Stimulated activated CD4-positive, alpha-beta T cell treated with anti-CD3 and anti-CD28 coated beads, Interleukin-2, amount 100 ng/mL, for 24 hours (primary cell): Measurements from ENCODE around the gene KRTAP5-2.
"Not testable (repeated sequence)": the region's sequence is repeated elsewhere in the genome, so short reads cannot be mapped to it uniquely, and the experiment has no call there.

ENCODE experiments used
- DNase-seq, 2 donors: peaks; one replicate each; pipeline ENCODE4 v3.0.0-alpha.2; 2020

The KRTAP5-2 gene

DNA sequence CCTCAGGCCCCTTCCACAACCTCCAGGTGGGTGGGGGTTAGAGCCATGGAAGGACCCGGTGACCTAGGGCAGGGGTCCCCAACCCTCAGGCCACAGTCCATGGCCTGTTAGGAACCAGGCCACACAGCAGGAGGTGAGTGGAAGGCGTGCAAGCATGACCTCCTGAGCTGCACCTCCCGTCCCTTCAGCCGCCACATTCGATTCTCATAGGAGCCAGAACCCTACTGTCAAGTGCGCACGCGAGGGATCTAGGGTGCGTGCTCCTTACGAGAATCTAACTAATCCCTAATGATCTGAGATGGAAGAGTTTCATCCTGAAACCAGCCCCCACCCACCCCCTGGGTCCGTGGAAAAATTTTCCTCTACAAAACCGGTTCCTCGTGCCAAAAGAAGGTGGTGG, 27.4 kb upstream of the KRTAP5-2 start:
- DNase-seq = no peak

DNA sequence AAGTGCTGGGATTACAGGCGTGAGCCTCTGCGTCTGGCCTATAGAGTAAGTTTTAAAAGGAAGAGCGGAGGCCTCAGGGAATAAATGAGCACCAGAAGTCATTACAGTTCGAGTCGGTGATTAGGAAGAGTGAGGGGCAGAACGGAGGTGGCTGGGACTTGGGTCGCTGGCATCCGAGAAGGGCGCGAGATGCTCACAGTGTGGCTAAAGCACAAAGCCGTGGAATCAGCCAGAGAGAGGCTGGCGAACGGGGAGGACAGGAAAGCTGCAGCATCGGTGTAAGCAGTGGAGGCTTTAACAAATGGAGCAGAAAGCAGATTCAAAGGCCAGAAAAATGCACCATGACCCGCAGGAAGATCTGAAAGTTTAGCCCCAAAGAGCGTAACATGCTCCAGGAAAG, 26.5 kb upstream of the KRTAP5-2 start:
- no peak for DNase-seq

DNA sequence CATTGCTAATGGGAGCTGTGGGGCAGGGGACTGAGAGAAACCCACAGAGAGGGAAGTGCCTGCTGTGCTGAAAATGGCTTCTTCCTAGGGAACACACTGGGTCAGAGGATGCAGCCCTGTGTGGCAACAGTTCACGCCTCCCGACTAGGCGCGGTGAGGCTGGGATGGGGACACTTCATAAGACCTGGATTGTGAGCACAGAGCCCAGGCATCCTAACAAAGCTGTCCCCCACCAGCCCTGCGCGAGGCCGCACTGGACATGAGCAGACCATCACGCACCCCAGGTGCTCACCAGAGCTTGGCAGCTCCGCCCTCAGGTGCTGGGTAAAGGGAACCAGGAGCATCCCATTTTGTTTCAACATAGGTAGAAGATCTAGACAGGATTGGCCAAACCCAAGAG, 25.6 kb upstream of the KRTAP5-2 start:
- DNase-seq = no peak

DNA sequence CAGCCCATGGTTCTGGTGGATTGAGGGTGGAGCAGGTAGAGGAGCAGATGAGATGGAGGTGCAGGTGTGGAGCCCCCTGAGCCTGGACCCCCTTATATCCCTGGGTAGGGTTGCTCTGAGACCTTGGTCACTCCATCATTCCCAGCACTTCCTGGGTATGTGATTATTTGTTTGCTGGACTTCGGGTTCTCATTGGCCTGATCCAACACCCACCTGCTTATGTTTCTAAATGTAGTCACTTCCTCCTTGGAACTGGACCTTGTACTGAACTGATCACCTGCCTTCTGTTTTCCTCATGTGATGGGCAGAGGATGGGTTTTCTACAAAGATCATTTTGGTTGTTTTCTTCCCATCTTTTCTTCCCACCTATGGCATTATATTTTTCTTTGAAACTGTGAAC, 24.0 kb upstream of the KRTAP5-2 start, which contains the start of gene KRTAP5-4:
Gene KRTAP5-4, minus strand, starts transcription at position 53 of the 400 bp plus-strand sequence. Its CDS starts 45 bp downstream, at position 8.
- no peak for DNase-seq

DNA sequence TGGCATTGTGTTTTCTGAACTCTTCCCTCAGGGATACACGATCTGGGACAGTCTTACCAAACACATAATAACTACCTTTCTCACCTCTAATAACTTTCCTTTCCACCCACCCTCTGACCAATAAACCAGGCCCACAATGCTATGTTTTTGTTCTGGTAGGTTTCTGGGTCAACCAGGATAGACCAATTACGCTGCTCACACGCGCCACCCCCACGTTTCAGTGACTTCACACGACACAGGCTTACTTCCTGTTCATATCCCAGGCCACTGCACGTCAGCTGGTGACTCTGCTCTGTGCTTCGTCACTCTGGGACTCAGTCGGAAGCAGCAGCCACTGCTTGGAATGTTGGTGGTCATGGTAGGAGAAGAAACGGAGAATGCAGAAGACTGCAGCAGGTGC, 21.4 kb upstream of the KRTAP5-2 start:
- no peak for DNase-seq

DNA sequence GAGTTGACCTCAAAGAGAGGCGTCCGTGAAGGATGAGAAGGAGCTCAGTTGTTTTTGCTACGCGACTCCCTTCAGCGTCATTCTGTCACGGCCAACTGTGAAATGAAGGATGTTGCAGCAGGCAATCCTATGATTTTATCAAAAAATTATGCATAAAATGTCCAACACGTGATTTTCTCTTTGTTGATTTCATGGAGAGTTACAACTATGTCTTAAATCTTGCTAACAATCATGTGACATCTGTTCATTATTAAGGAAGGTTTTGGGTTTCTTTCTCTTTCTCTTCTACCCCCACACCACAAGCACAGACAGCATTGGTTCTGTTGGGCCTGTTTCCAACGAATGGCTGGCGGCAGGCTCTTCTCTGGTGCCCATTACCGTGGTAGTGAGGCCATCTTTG, 20.1 kb upstream of the KRTAP5-2 start:
- no peak for DNase-seq

DNA sequence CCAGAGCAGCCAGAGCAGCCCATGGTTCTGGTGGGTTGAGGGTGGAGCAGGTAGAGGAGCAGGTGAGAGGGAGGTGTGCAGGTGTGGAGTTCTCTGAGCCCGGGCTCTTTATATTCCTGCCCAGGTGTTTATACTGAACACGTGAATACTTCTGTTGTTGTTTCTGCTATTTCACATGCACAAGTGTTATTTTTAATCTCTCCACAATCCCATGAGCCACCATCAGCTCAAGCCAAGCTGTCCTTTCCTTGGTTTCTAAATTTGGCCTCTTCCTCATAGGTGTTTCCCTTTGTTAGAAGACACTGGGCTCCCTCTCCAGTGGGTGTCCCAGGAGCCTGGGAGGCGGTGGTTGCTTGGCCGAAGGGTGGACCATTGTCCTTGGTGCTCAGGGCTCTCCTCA, 10.3 kb upstream of the KRTAP5-2 start, which contains the start of gene KRTAP5-3:
Gene KRTAP5-3, minus strand, starts transcription at position 101 of the 400 bp plus-strand sequence. Its CDS starts 78 bp downstream, at position 23.
- no peak for DNase-seq

DNA sequence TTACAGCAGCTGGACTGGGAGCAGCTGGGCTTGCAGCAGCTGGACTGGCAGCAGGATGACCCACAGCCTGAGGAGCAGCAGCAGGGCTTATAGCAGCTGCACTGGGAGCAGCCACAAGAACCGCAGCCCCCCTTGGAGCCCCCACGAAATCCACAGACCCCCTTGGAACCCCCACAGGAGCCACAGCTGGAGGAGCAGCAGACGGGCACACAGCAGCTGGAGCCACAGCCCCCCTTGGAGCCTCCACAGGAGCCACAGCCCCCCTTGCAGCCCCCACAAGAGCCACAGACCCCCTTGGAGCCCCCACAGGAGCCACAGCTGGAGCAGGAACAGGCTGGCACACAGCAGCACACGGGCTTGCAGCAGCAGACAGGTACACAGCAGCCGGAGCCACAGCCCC, 9.8 kb upstream of the KRTAP5-2 start:
- DNase-seq = not testable (repeated sequence)

DNA sequence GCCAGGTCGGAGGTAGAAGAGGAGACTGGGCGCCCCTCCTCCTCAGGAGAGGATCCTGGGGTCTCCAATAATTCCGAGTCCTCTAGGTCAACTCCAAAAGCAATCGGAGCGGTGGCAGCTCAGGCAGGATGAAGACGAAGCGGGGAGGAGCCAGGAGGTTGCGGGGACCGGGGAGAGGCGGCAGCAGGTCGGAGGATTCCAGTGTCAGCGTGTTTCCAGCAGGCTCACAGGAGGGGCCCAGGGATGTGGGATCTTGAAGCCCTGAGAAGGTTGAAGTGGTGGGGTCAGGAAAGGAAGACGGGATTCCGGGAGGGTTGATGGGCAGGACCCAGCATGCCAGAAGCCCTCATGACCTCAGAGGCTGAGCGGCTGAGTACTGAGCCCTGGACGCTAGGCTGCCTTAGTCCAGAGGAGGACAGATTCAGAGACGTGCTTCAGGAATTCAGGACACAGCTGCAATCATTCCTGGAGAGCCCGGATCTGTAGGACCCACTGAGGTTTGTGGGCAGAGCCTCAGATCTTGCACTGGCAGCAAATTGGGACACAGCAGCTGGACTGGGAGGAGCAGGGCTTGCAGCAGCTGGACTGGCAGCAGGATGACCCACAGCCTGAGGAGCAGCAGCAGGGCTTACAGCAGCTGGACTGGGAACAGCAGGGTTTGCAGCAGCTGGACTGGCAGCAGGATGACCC, 9.2 kb upstream of the KRTAP5-2 start:
- DNase-seq = not testable (repeated sequence)

DNA sequence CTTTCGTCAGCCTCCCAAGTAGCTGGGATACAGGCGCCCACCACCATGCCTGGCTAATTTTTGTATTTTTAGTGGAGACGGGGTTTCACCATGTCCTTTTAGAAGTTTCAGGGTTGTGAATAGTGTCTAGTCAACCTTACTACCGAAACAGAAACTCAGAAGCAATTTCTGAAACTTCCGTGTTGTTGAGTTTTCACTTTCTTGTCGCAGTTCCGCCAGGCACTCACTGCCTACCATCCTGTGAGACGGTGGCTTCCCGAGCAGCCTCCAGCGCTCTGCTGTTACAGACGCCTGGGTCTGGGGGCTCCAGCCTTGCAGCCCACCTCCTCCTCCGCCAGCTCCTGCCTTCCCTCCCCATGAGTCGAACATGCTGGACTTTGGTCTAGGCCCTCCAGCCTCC, 7.8 kb upstream of the KRTAP5-2 start:
- DNase-seq = peak in 1 of 2 donors; percentile 19

DNA sequence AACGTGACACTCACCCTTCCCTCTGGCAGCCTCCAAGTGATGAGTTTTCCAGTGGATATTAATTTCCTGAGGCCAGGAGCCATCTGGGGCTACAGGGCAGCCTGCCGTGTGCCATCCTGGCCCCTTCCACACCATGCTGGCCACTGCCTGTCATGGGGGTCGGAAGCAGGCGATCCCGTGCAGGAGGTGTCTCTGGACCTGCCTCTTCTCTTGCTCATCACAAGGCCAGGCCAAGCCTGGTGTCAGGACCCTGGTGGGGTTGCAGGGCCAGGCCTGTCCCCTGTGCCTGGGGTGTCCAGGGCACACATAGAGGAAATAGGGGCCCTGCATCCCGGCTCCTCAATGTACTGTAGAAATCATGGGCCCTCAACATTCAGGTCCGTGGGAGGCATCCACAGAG, 6.6 kb upstream of the KRTAP5-2 start:
- DNase-seq = no peak

DNA sequence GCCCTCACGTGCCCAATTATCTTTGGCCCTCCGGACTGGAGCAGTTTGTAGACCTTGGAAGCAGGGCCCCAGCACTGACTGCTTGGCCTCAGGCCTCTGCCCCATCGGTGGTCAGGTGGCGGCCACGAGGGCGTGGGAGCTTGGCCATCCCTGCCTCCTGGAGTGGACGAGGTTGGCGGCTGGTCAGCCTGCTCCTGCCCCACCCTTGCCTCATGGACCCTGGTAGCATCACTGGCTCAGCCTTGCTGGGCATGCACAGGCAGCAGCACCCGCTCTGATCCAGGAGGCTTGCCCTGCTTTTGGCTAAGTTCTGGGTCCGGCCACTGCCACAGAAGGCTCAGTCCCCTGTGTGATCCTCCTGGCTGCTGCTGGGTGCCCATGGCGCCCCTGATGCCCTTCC, 6.1 kb upstream of the KRTAP5-2 start:
- no peak for DNase-seq

DNA sequence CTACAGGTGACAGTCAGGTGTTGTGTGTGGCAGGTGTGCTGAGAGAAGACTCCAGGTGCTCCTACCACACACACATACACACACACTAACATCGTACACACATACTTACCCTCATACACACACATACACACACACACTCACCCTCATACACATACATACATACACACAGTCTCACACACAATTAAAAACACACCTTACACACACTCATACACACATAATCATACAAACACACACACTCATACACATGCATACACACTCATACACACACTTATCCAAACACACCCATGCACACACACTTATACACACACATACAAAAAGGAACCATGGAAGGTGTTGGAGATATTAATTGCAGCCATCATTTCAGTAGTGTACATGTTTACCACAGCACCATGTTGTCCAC, 5.5 kb upstream of the KRTAP5-2 start:
- no peak for DNase-seq

DNA sequence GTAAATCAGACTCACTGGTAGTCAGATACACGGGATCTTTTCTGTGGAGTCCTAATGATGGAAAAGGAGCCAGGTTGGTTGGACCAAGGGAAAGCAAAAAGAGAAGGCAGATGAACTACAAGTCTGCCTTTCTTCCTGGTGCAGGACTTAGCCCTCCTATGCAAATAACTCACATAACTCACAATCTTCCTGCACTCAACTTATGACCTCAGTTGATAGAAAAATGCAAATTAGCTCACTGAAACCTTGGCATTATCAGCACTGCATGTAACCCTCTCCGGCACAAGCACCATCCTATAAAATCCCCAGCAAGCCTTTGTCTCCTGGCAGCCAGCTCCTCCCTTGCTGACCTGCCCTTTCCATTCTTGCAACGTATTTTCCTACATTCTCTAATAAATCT, 3.6 kb upstream of the KRTAP5-2 start:
- DNase-seq = not testable (repeated sequence)

DNA sequence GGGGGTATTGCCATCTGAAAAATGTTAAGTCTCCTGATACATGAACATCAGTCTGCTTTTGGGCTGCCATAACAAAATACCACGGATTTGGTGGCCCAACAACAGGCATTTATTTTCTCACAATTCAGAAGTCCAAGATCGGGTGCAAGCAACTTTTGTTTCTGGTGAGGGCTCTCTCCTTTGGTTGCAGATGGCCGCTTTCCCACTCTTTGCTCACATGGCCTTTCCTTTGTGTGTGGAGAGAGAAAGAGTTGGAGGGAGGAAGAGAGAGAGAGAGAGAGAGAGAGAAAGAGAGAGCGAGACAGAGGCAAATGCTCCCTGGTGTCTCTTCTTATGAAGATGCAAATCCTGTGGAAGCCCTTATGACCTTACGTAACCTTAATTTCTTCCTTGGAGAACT, 2.5 kb upstream of the KRTAP5-2 start:
- DNase-seq = no peak

DNA sequence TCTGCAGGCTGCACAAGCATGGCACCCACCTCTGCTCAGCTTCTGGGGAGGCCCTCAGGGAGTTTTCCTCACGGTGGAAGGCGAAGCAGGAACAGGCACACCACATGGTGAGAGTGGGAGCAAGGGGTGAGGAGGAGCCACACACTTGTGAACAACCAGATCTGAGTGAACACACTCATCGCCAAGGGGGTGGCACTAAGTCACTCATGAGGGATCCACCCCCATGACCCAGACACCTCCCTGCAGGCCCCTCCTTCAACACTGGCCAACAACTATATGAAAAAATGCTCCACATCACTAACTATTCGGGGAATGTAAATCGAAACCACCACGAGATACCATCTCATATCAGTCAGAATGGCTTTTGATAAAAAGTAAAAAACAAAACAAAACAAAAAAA, 722 bp upstream of the KRTAP5-2 start:
- DNase-seq = no peak

DNA sequence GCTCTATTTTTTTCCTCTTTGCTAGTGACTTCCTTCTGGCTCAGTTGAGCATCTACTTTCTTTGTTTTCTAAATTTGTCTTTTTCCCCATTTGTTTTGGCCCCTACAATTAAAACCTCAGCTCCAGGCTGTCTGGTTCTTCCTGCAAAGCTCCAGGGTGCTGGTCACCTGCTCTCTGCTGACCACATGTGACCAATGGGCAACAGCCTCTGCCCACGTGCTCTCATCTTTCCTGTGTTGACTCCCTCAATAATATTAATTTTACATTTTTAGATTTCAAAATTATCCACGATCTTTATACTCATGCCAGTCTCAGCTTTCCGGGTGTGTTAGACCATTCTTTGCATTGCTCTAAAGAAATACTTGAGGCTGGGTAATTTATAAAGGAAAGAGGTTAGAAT, 312 bp upstream of the KRTAP5-2 start:
- DNase-seq = not testable (repeated sequence)

DNA sequence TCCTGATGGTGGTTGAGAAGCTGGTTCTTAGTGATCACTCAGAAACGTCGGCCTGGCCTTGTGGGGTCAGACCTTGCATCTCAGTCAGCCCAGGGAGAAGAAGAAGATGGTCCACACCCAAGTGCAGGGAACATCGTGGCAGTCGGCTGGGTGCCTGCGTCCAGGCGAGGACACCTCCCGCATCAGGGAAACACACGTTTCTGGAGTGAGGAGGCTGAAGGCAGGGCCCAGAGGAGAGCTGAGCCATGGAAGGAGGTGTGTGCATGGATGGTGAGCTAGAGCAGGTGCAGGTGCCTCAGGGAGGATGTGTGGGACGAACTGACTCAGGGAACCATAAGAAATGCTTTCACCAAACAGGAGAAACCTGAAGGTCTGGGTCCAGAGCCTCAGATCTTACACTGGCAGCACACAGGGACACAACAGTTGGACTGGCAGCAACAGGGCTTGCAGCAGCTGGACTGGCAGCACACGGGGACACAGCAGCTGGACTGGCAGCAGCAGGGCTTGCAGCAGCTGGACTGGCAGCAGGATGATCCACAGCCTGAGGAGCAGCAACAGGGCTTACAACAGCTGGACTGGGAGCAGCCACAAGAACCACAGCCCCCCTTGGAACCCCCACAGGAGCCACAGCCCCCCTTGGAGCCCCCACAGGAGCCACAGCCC, 632 bp downstream of the KRTAP5-2 start:
- DNase-seq = no peak

DNA sequence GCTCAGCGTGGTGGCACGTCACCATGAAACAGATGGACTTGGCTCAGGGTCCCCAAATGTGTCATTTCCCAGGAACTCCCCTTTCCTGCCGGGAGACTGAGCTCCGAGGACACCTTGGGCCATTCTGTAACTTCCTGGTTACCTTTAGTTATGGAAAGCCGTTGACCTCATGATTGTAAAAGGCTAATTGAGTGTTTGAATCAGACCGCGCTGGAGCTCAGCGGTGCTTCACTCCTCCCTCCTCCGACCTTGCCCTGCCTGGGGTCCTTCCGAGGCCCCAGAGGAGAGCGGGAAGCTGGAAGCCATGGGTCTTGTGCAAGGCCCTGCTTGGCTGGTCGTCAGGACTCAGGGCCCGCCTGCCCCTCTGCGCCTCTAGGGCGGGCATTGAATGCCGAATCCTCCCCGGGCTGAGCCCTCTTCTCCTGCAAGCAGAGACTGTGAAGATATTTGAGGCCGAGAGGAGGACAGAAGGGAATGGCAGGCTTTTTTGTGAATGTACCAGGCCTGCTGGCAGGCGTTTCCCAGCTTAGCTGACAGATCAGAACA, 1.4 kb downstream of the KRTAP5-2 start:
- DNase-seq = not testable (repeated sequence)

DNA sequence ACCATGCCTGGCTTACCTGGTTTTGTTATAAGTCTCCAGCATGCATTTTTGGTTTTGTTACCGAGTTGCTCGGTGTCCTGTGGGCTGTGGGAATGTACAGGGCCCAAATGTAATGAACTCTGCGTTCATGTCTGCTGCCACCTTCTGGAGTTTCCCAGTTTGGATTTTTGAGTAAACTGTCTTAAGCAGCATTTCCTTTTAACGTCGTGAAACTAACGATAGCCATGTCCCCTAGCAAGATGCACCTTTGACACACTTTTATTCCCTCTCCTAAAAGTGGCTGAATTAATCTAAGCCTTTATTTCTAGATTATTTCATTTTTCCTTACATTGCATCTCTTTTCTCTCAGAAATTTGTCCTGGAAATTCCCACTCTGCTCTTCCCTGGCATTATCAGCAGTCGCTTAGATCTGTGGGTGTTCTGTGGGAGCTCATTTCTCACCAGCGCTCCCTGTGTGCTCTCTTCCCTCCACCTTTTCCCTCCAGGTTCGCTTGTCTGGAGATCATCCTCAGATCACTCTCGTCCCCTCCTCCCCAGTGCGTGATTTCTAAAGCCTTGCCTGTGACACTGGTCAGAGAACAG, 2.0 kb downstream of the KRTAP5-2 start:
- not testable (repeated sequence) for DNase-seq

DNA sequence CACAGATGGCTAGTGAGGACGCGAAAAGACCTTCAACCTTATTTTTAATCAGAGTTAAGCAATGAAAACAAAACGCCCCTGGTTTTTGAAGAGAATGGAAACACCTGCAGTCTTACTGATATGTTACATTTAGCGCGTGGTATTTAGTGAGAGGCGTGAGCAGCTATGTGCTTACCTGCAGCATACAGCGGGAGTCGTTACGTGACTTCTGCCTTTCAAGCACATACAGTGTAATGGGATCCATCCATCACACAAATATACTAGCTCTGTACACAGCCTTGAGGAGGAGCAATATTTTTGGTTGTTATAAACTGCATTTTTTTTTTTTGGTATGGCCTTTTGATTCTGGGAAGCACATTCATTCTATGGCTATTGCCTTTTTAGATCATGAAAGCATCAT, 5.5 kb downstream of the KRTAP5-2 start:
- no peak for DNase-seq

DNA sequence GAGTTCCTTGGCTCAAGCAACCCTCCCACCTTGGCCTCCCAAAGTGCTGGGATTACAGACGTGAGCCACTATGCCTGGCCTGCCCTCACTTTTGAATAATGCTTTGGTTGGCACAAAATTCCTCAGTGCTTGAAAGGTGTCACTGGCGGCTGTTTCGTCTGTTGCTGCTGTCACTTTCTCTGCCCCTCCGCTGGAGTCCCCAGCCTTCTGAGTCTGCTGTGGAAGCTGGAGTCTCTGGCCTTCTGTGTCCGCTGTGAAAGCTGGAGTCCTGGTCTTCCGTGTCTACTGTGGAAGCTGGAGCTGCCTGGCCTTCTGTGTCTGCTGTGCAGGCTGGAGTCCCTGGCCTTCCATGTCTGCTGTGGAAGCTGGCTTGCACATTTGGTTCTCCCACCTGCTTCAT, 8.1 kb downstream of the KRTAP5-2 start:
- no peak for DNase-seq

DNA sequence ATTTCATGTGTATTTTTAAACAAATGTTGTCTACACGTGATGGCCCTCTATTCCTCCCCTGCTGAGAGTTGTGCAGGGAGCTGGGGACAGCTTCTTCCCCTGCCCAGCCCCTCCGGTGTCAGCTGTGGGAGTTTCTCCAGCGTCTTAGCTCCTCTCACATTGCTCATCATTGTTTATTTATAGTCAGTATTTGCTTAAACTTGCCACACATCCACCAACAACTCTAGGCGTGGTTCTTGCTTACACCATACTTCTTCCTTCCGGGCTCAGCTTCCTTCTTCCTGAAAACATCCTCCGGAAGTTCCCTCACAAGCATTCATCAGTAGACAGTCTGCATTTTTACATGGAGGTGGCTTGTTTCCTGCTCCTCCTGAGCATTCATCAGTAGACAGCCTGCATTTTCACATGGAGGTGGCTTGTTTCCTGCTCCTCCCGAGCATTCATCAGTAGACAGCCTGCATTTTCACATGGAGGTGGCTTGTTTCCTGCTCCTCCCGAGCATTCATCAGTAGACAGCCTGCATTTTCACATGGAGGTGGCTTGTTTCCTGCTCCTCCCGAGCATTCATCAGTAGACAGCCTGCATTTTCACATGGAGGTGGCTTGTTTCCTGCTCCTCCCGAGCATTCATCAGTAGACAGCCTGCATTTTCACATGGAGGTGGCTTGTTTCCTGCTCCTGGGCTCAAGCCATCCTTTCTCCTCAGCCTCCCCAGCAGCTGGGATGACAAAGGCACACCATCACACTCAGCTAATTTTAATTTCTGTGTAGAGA, 8.7 kb downstream of the KRTAP5-2 start:
- not testable (repeated sequence) for DNase-seq
